ENCODE results near the gene NT5C2. TPM values are rescaled to one million over a fixed set of nuclear protein-coding genes. Genes with fewer than 3 reads are reported as not detected.

NT5C2 gene
- total and polyA plus RNA-seq, 2 donors (not counting 3 experiments of a cell fraction or from before 2014, with no cell fraction given) = 47.2 to 69.9 TPM

- intact Hi-C loops (cut with micrococcal nuclease) = no loop called here
- Histone ChIP-seq H3K9me1 (replicated peaks; ENCODE audit: control insufficient read depth, extremely low read depth, insufficient read depth, low read length) (no peaks in the 10 kb centered on the region), H3K27me3 (ENCODE audit: control insufficient read depth in 2 of 2, insufficient read depth in 2 of 2, low read length in 2 of 2) (no peaks in the 10 kb centered on the region), H3K79me2 (ENCODE audit: control insufficient read depth, insufficient read depth, low read length) (no peaks in the 10 kb centered on the region), H3K4me1 (ENCODE audit: control insufficient read depth, extremely low read depth, insufficient read depth, low read length) (no peaks in the 10 kb centered on the region), H3K9ac (replicated peaks; ENCODE audit: extremely low read depth, insufficient read depth, low read length) (no peak overlapping the region), H3K27ac (ENCODE audit: insufficient read depth, low read depth, low read length) (no peak overlapping the region), H3K4me3 (replicated peaks in 1 of 3; ENCODE audit: insufficient read depth in 1 of 3, low read depth in 1 of 3, low read length in 3 of 3) (no peak overlapping the region), H4K20me1 (replicated peaks; ENCODE audit: control insufficient read depth, extremely low read depth, insufficient read depth, low read length) (no peaks in the 10 kb centered on the region), H3K36me3 (ENCODE audit: control insufficient read depth in 2 of 2, extremely low read depth in 1 of 2, insufficient read depth in 2 of 2, low read length in 2 of 2) (no peaks in the 10 kb centered on the region), H2AFZ (ENCODE audit: low read depth, low read length) (no peak overlapping the region), H3K4me2 (ENCODE audit: insufficient read depth, low read length) (no peak overlapping the region), H3K9me3 (replicated peaks; ENCODE audit: control insufficient read depth, insufficient read depth, low read length) (no peaks in the 10 kb centered on the region)
- TF ChIP-seq CTCF (IDR thresholded peaks at IDR 0.05; ENCODE audit: extremely low read depth in 1 of 2, insufficient read depth in 1 of 2, low read depth in 1 of 2, low read length in 2 of 2) (no peak), POLR2A (IDR thresholded peaks at IDR 0.05; ENCODE audit: low read depth, low read length) (no peak), EZH2 (IDR thresholded peaks at IDR 0.05; ENCODE audit: borderline replicate concordance, low read depth, low read length, severe bottlenecking) (no peak), GATA2 (IDR thresholded peaks at IDR 0.05; ENCODE audit: insufficient read depth, insufficient read length, low read depth, low read length) (no peak), MYC (IDR thresholded peaks at IDR 0.05; ENCODE audit: low read depth, low read length) (no peak), FOS (IDR thresholded peaks at IDR 0.05; ENCODE audit: borderline replicate concordance, insufficient read depth, low read length) (no peak), JUN (IDR thresholded peaks at IDR 0.05; ENCODE audit: borderline replicate concordance, insufficient read depth, insufficient read length, low read depth) (no peak), POLR2AphosphoS5 (IDR thresholded peaks at IDR 0.05; ENCODE audit: insufficient read depth, low read depth, low read length) (no peak), MAX (IDR thresholded peaks at IDR 0.05; ENCODE audit: insufficient read depth, insufficient read length) (no peak)
- dilution Hi-C loops (cut with MboI; ENCODE audit: extremely low pct_ligation_motif_present, low sequenced_read_pairs) = no loop called here
- ChIA-PET CTCF (interaction anchor here (2.5 kb wide), 1 partner anchor 166 kb away, joined by 15 read pairs; no protein-coding TSS in a partner anchor), POLR2A (no interaction called here)
- DNase-seq (ENCODE audit: low read depth, low spot score) (no peak), FAIRE-seq (no peak)
- BruUV-seq (replicated peaks) = no TSS peak
Observed at GRCh38 chr10:103078309-103078615, 114.8 kb downstream of the NT5C2 start.

All from endothelial cell of umbilical vein (primary cell).